OCI-LY1 (cell line): ENCODE results near the gene SART3.
A peak's percentile ranks its signal among the peaks of the same experiment; 100 is the strongest.

Source experiments
- H2AFZ ChIP-seq: fragments of 200-600 bp; sonication (generic), shearing (Covaris generic); 2 replicates; pipeline ENCODE4 v1.6.0; 2014; ENCODE audit warnings: antibody characterized with exemption, mild to moderate bottlenecking, low read length
- H3F3A ChIP-seq: fragments of 200-600 bp; sonication (generic), shearing (Covaris generic); 2 replicates; pipeline ENCODE4 v1.6.0; 2014; ENCODE audit warnings: mild to moderate bottlenecking, antibody characterized with exemption, low read length, moderate library complexity; ENCODE audit not compliant: insufficient read depth
- H3K27ac ChIP-seq: fragments of 200-600 bp; sonication (generic); 2 replicates; pipeline ENCODE4 v1.5.1; 2014; ENCODE audit warnings: low read length, mixed run types, mild to moderate bottlenecking, low read depth; ENCODE audit not compliant: poor library complexity, severe bottlenecking
- H3K27me3 ChIP-seq: fragments of 200-600 bp; sonication (generic); 2 replicates; pipeline ENCODE4 v1.6.0; 2014; ENCODE audit warnings: antibody characterized with exemption, mild to moderate bottlenecking, low read length, moderate library complexity; ENCODE audit not compliant: insufficient read depth
- H3K36me3 ChIP-seq: fragments of 200-600 bp; sonication (generic); 2 replicates; pipeline ENCODE4 v1.6.1; 2014; ENCODE audit warnings: mild to moderate bottlenecking, antibody characterized with exemption, low read length, moderate library complexity, mixed read lengths; ENCODE audit not compliant: insufficient read depth
- H3K4me1 ChIP-seq: fragments of 200-600 bp; sonication (generic); 2 replicates; pipeline ENCODE4 v1.5.1; 2014; ENCODE audit warnings: mild to moderate bottlenecking, low read length, moderate library complexity; ENCODE audit not compliant: insufficient read depth, severe bottlenecking
- H3K4me2 ChIP-seq: fragments of 200-600 bp; sonication (generic), shearing (Covaris generic); 2 replicates; pipeline ENCODE4 v1.6.1; 2014; ENCODE audit warnings: low read length
- H3K4me3 ChIP-seq: fragments of 200-600 bp; sonication (generic); 2 replicates; pipeline ENCODE4 v1.5.1; 2014; ENCODE audit warnings: low read length, low read depth, mild to moderate bottlenecking, mixed read lengths; ENCODE audit not compliant: poor library complexity, severe bottlenecking
- H3K79me2 ChIP-seq: fragments of 200-600 bp; shearing (Covaris generic); 2 replicates; pipeline ENCODE4 v1.6.1; 2016; ENCODE audit warnings: mixed run types, low read length, mixed read lengths; ENCODE audit not compliant: insufficient read depth
- H3K9ac ChIP-seq: fragments of 200-600 bp; sonication (generic), shearing (Covaris generic); 2 replicates; pipeline ENCODE4 v1.6.1; 2014; ENCODE audit warnings: mild to moderate bottlenecking, low read length, mixed read lengths
- H3K9me2 ChIP-seq: fragments of 200-600 bp; sonication (generic), shearing (Covaris generic); 2 replicates; pipeline ENCODE4 v1.6.1; 2014; ENCODE audit warnings: low read depth, mild to moderate bottlenecking, low read length, mixed read lengths
- H3K9me3 ChIP-seq: fragments of 200-600 bp; shearing (Covaris generic); 2 replicates; pipeline ENCODE4 v1.6.1; 2014; ENCODE audit warnings: low read length, mixed read lengths
- H4K20me1 ChIP-seq: fragments of 200-600 bp; sonication (generic), shearing (Covaris generic); 2 replicates; pipeline ENCODE4 v1.6.0; 2016; ENCODE audit warnings: mild to moderate bottlenecking, low read length; ENCODE audit not compliant: insufficient read depth
- CTCF ChIP-seq: fragments of 200-600 bp; sonication (generic), shearing (Covaris generic); IDR thresholded peaks from 2 replicates; pipeline ENCODE4 v1.5.1; 2017; ENCODE audit warnings: mild to moderate bottlenecking, antibody characterized with exemption, low read length, moderate library complexity, mixed read lengths
- EZH2 ChIP-seq: fragments of 200-600 bp; sonication (generic), shearing (Covaris generic); IDR thresholded peaks from 2 replicates; pipeline ENCODE4 v1.8.0; 2017; ENCODE audit warnings: borderline replicate concordance, mixed run types, mild to moderate bottlenecking, antibody characterized with exemption, low read length, moderate library complexity, mixed read lengths

The SART3 gene

GRCh38 chr12:108570743-108571608 is 10.0 kb upstream of the SART3 start:
- Histone ChIP-seq H3K4me1 (peaks cover 43% of the 10 kb centered on the region), H2AFZ (no peak overlapping the region), H3K4me2 (no peak overlapping the region), H3F3A (no peaks in the 10 kb centered on the region), H4K20me1 (no peaks in the 10 kb centered on the region), H3K27ac (no peak overlapping the region), H3K4me3 (no peak overlapping the region), H3K79me2 (no peaks in the 10 kb centered on the region), H3K9me2 (no peaks in the 10 kb centered on the region), H3K27me3 (no peaks in the 10 kb centered on the region), H3K9me3 (no peaks in the 10 kb centered on the region), H3K9ac (no peak overlapping the region), H3K36me3 (peaks cover 26% of the 10 kb centered on the region; the same call in 1 of the 2 replicates)
- no peak for TF ChIP-seq EZH2
- TF ChIP-seq CTCF, result peak; percentile 19; the same call in 1 of the 2 replicates

GRCh38 chr12:108568338-108569154 is 7.6 kb upstream of the SART3 start:
- Histone ChIP-seq H3K9me2 (no peaks in the 10 kb centered on the region), H3K4me3 (no peak overlapping the region), H3K36me3 (peaks cover 45% of the 10 kb centered on the region; the same call in 1 of the 2 replicates), H3K9me3 (no peaks in the 10 kb centered on the region), H4K20me1 (no peaks in the 10 kb centered on the region), H3F3A (no peaks in the 10 kb centered on the region), H3K9ac (peak overlapping the region; percentile 13; the same call in 1 of the 2 replicates), H3K27me3 (no peaks in the 10 kb centered on the region), H2AFZ (no peak overlapping the region), H3K27ac (peak overlapping the region; percentile 75), H3K79me2 (no peaks in the 10 kb centered on the region; the same call in 1 of the 2 replicates), H3K4me1 (peaks cover 68% of the 10 kb centered on the region), H3K4me2 (no peak overlapping the region; the same call in 1 of the 2 replicates)
- TF ChIP-seq EZH2 (no peak), CTCF (no peak)

DNA sequence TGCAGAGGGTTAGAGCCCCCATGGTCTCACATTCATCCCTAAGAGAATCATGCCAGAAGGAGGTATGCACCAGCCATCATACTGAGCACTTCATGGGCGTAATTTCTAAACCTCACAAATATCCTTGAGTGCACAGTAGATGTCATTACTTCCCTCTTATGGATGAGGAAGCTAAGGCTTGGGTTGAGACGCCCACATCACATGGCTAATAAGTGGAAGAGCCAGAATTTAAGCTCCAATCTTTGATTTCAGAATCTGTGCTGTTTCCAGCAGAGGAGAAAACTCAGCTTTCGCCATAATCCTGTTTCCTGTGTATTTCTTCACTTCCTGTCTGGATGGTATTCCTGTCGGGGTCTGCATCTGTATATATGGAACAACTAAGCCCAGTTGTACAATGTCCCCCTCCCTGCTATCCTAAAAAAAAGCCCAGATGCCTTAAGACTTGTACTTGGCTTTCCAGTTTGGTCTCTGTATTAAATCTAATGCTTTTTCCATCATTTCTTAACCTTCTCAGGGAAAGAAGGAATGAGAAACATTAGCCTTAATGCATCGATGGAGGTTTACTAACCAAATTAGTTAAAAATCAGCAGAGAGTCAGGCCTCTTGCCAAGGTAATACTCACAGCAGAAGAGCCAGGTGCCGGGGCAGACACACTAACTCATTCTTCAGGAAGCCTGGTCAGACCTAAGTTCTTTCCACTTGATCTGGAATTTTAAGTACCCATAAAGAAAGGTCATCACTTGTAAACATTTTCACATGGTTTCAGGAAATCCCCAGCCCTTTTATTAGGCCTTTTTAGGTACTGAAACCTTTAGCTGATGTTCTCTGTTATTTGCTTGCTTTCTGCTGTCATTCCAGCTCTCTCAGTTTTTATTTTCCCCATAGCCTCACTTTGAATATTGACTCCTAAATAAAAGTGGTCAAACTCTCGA is 6.7 kb upstream of the SART3 start:
- no peak overlapping the region for H3K4me2 ChIP-seq

More for the DNA sequence above, 6.7 kb upstream of the SART3 start:
- Histone ChIP-seq H2AFZ (no peak overlapping the region), H3F3A (no peaks in the 10 kb centered on the region), H3K36me3 (peaks cover 45% of the 10 kb centered on the region; the same call in 1 of the 2 replicates), H3K79me2 (no peaks in the 10 kb centered on the region; the same call in 1 of the 2 replicates), H3K4me3 (no peak overlapping the region), H3K27ac (peak overlapping the region; percentile 75), H3K9me2 (no peaks in the 10 kb centered on the region), H3K27me3 (no peaks in the 10 kb centered on the region), H3K9ac (no peak overlapping the region; the same call in 1 of the 2 replicates), H4K20me1 (no peaks in the 10 kb centered on the region), H3K4me1 (peaks cover 74% of the 10 kb centered on the region), H3K9me3 (no peaks in the 10 kb centered on the region)
- TF ChIP-seq CTCF (no peak), EZH2 (no peak)
